HCT116 (cell line): ENCODE measurements around the gene POLR3A. TPM values are rescaled to one million over a fixed set of nuclear protein-coding genes. Genes with fewer than 3 reads are reported as not detected.

ENCODE experiments used
- ATAC-seq: fragments of 200-7000 bp; cut with Tn5 transposase; 2 replicates; pipeline ENCODE4 v1.9.1; 2020; ENCODE audit warnings: mild to moderate bottlenecking, moderate library complexity
- BruUV-seq: library from RNA; stranded (reverse); fragments of 400-500 nt; replicated peaks from 2 replicates; lab custom pipeline; 2021; lab: Mats Ljungman, UMichigan
- CTCF ChIA-PET: fragments of 300-600 bp; sonication (Branson Sonifier 250); formaldehyde crosslinking; loops from one replicate; lab custom pipeline; 2021; ENCODE audit warnings: antibody characterized with exemption; lab: Charles Lee
- POLR2A ChIA-PET: fragments of 300-600, 350-600 bp; sonication (Branson Sonifier 250); formaldehyde crosslinking; loops from one replicate; lab custom pipeline; 2021; ENCODE audit warnings: antibody characterized with exemption; lab: Charles Lee
- RAD21 ChIA-PET, 2 experiments: fragments of 300-600 bp; sonication (Branson Sonifier 250); formaldehyde crosslinking; loops; one replicate each; lab custom pipeline; 2023; ENCODE audit warnings: low total read pairs in 2 of 2; ENCODE audit not compliant: uncharacterized antibody in 2 of 2, unreplicated experiment in 2 of 2, low non-redundant PET in 1 of 2; lab: Charles Lee
- DNase-seq: peaks from one replicate; pipeline ENCODE4 v3.0.0-alpha.2; 2010; ENCODE audit warnings: low read depth, low spot score
- H2AFZ ChIP-seq: fragments of 200-600 bp; shearing (Covaris generic), sonication (generic); 2 replicates; pipeline ENCODE4 v1.6.1; 2017; ENCODE audit warnings: low read depth, mixed run types, mixed read lengths, antibody characterized with exemption, low read length; ENCODE audit not compliant: poor library complexity, severe bottlenecking
- H3K27ac ChIP-seq: 2 replicates; pipeline ENCODE4 v1.5.1; 2012; ENCODE audit warnings: low read depth, low read length
- H3K27me3 ChIP-seq: fragments of 200-600 bp; sonication (generic); 2 replicates; pipeline ENCODE4 v1.6.1; 2016; ENCODE audit warnings: mixed run types, low read length, mixed read lengths; ENCODE audit not compliant: insufficient read depth
- H3K36me3 ChIP-seq, 2 experiments: fragments of 200-500 bp in 1 of 2; fragments of 200-600 bp in 1 of 2; sonication (Bioruptor generic) in 1 of 2; sonication (generic) in 1 of 2; 2 replicates each; pipeline versions ENCODE4 v1.5.1 to v1.6.1; 2014 to 2016; ENCODE audit warnings: low read length in 2 of 2, inconsistent platforms in 1 of 2, mixed read lengths in 1 of 2, mixed run types in 1 of 2; ENCODE audit not compliant: insufficient read depth in 2 of 2, control insufficient read depth in 1 of 2
- H3K4me1 ChIP-seq, 2 experiments: fragments of 200-600 bp in 1 of 2; sonication (generic) in 1 of 2; 2 replicates each; pipeline versions ENCODE4 v1.5.1 to v1.6.1; 2012 to 2017; ENCODE audit warnings: low read length in 2 of 2, inconsistent platforms in 1 of 2, mild to moderate bottlenecking in 1 of 2, mixed read lengths in 1 of 2, mixed run types in 1 of 2, moderate library complexity in 1 of 2; ENCODE audit not compliant: insufficient read depth in 2 of 2, control insufficient read depth in 1 of 2
- H3K4me2 ChIP-seq: fragments of 200-600 bp; sonication (generic); 2 replicates; pipeline ENCODE4 v1.6.1; 2017; ENCODE audit warnings: mixed run types, low read length, mixed read lengths
- H3K4me3 ChIP-seq, 2 experiments: fragments of 200-600 bp in 1 of 2; sonication (generic) in 1 of 2; replicated peaks in 1 of 2; 2 replicates each; pipeline ENCODE4 v1.5.1; 2011 to 2016; ENCODE audit warnings: low read length in 2 of 2, control low read depth in 1 of 2, low read depth in 1 of 2, mild to moderate bottlenecking in 1 of 2, mixed read lengths in 1 of 2, mixed run types in 1 of 2
- H3K79me2 ChIP-seq: fragments of 200-600 bp; sonication (generic); 2 replicates; pipeline ENCODE4 v1.6.1; 2017; ENCODE audit warnings: mild to moderate bottlenecking, mixed run types, low read length, moderate library complexity, mixed read lengths; ENCODE audit not compliant: insufficient read depth
- H3K9ac ChIP-seq: fragments of 200-600 bp; sonication (generic); 2 replicates; pipeline ENCODE4 v1.6.1; 2016; ENCODE audit warnings: low read length, mixed read lengths
- H3K9me2 ChIP-seq: fragments of 200-600 bp; sonication (generic), shearing (Covaris generic); 2 replicates; pipeline ENCODE4 v1.6.1; 2017; ENCODE audit warnings: mixed run types, mild to moderate bottlenecking, moderate library complexity; ENCODE audit not compliant: insufficient read depth
- H3K9me3 ChIP-seq, 2 experiments: fragments of 200-500 bp in 1 of 2; fragments of 200-600 bp in 1 of 2; sonication (Bioruptor generic) in 1 of 2; sonication (generic) in 1 of 2; 2 replicates each; pipeline ENCODE4 v1.6.1; 2014 to 2017; ENCODE audit warnings: low read length in 2 of 2, mixed read lengths in 2 of 2, inconsistent platforms in 1 of 2, low read depth in 1 of 2, mild to moderate bottlenecking in 1 of 2, mixed run types in 1 of 2, moderate library complexity in 1 of 2; ENCODE audit not compliant: control insufficient read depth in 1 of 2, insufficient read depth in 1 of 2
- H4K20me1 ChIP-seq: fragments of 200-600 bp; sonication (generic), shearing (Covaris generic); 2 replicates; pipeline ENCODE4 v1.6.1; 2017; ENCODE audit warnings: mixed run types, mild to moderate bottlenecking, moderate library complexity; ENCODE audit not compliant: insufficient read depth
- ATF3 ChIP-seq: IDR thresholded peaks from 2 replicates; pipeline ENCODE4 v1.6.1; 2012
- CEBPB ChIP-seq: IDR thresholded peaks from 2 replicates; pipeline ENCODE4 v1.6.1; 2012; ENCODE audit warnings: low read depth
- ELF1 ChIP-seq: IDR thresholded peaks from 2 replicates; pipeline ENCODE4 v1.6.1; 2012; ENCODE audit warnings: low read depth, borderline replicate concordance
- EZH2 ChIP-seq: fragments of 200-600 bp; sonication (generic); IDR thresholded peaks from 2 replicates; pipeline ENCODE4 v1.6.1; 2017; ENCODE audit warnings: antibody characterized with exemption, mixed run types
- FOSL1 ChIP-seq: IDR thresholded peaks from 2 replicates; pipeline ENCODE4 v1.6.1; 2012; ENCODE audit warnings: low read depth
- JUND ChIP-seq: IDR thresholded peaks from 2 replicates; pipeline ENCODE4 v1.6.1; 2012
- POLR2A ChIP-seq: IDR thresholded peaks from 2 replicates; pipeline ENCODE4 v1.7.0; 2011; ENCODE audit warnings: borderline replicate concordance; ENCODE audit not compliant: insufficient read depth, insufficient read length; ENCODE audit errors: extremely low read depth
- RAD21 ChIP-seq: IDR thresholded peaks from 2 replicates; pipeline ENCODE4 v1.6.1; 2012; ENCODE audit warnings: low read depth, mild to moderate bottlenecking
- SIN3A ChIP-seq: IDR thresholded peaks from 2 replicates; pipeline ENCODE4 v1.6.1; 2012; ENCODE audit warnings: low read depth
- TCF7L2 ChIP-seq: IDR thresholded peaks from 2 replicates; pipeline ENCODE4 v1.7.0; 2011; ENCODE audit warnings: borderline replicate concordance, inconsistent platforms; ENCODE audit not compliant: insufficient read depth, insufficient read length; ENCODE audit errors: extremely low read depth
- ZNF274 ChIP-seq: fragments of 200-500 bp; sonication (Bioruptor generic); IDR thresholded peaks from 2 replicates; pipeline ENCODE4 v1.6.1; 2014; ENCODE audit warnings: mild to moderate bottlenecking, low read depth, low read length, inconsistent platforms
- intact Hi-C: fragments of 100-400 bp; cut with micrococcal nuclease; formaldehyde crosslinking; loops from 2 replicates; pipeline ENCODE4 v1.10.0; 2022
- total RNA-seq: library from RNA; stranded (reverse); gene quantifications from one replicate; pipeline ENCODE4 v1.2.1, GENCODE V29; 2021; ENCODE audit not compliant: unreplicated experiment
- TF ChIP-seq, protein P1 (sequence below): IDR thresholded peaks from 2 replicates; pipeline ENCODE4 v1.6.1; 2012; ENCODE audit warnings: low read depth

Gene POLR3A
- total RNA-seq, 1 experiment from 2014 or later: 26.6 TPM

- H4K20me1 ChIP-seq: no peaks in the 10 kb centered on the region
- H3K4me2 ChIP-seq: no peak overlapping the region
- TF ChIP-seq EZH2: no peak
- ATAC-seq (no peak), DNase-seq (no peak)
- no peak overlapping the region for H2AFZ ChIP-seq
- ChIA-PET POLR2A (no interaction called here), CTCF (no interaction called here), RAD21 (no interaction called here)
- intact Hi-C loops: no loop called here
- no peaks in the 10 kb centered on the region for H3K27me3 ChIP-seq
- H3K4me1 ChIP-seq: peaks cover 2 to 7% of the 10 kb centered on the region in 2 experiments; a peak in 3 of 4 replicates
- no peaks in the 10 kb centered on the region for H3K9me3 ChIP-seq
- no peaks in the 10 kb centered on the region for H3K79me2 ChIP-seq
- no TSS peak for BruUV-seq
- no peaks in the 10 kb centered on the region for H3K9me2 ChIP-seq
- H3K27ac ChIP-seq: no peak overlapping the region
- no peaks in the 10 kb centered on the region for H3K36me3 ChIP-seq
- no peak overlapping the region for H3K9ac ChIP-seq
- no peak overlapping the region for H3K4me3 ChIP-seq
Measured at GRCh38 chr10:77932016-77932715, 97.1 kb downstream of the POLR3A start.

GRCh38 chr10:77927402-77928246 lies 101.7 kb downstream of the POLR3A start:
- Histone ChIP-seq H3K9me3 (no peaks in the 10 kb centered on the region), H4K20me1 (no peaks in the 10 kb centered on the region), H3K9ac (peak overlapping the region; percentile 77), H3K4me2 (peak overlapping the region; percentile 97), H2AFZ (no peak overlapping the region), H3K79me2 (peaks cover 34% of the 10 kb centered on the region), H3K4me1 (peaks cover 9 to 25% of the 10 kb centered on the region in 2 experiments; a peak in 3 of 4 replicates), H3K4me3 (peak overlapping the region; percentile 73 to 75; a peak in 3 of 4 replicates), H3K36me3 (no peaks in the 10 kb centered on the region), H3K27me3 (no peaks in the 10 kb centered on the region), H3K9me2 (no peaks in the 10 kb centered on the region), H3K27ac (no peak overlapping the region; the same call in 1 of the 2 replicates)
- ChIA-PET POLR2A (no interaction called here), RAD21 (no interaction called here), CTCF (no interaction called here)
- intact Hi-C loops: no loop called here
- TSS peak; percentile 59 for BruUV-seq
- DNase-seq: no peak
- no peak for ATAC-seq
- TF ChIP-seq CEBPB: no peak
- TF ChIP-seq JUND: no peak
- TF ChIP-seq SIN3A: no peak
- no peak for TF ChIP-seq ATF3
- TF ChIP-seq RAD21: no peak
- TF ChIP-seq ELF1: no peak
- no peak for TF ChIP-seq FOSL1
- TF ChIP-seq ZNF274: no peak
- no peak for TF ChIP-seq POLR2A
- no peak for TF ChIP-seq TCF7L2
- TF ChIP-seq, protein P1, sequence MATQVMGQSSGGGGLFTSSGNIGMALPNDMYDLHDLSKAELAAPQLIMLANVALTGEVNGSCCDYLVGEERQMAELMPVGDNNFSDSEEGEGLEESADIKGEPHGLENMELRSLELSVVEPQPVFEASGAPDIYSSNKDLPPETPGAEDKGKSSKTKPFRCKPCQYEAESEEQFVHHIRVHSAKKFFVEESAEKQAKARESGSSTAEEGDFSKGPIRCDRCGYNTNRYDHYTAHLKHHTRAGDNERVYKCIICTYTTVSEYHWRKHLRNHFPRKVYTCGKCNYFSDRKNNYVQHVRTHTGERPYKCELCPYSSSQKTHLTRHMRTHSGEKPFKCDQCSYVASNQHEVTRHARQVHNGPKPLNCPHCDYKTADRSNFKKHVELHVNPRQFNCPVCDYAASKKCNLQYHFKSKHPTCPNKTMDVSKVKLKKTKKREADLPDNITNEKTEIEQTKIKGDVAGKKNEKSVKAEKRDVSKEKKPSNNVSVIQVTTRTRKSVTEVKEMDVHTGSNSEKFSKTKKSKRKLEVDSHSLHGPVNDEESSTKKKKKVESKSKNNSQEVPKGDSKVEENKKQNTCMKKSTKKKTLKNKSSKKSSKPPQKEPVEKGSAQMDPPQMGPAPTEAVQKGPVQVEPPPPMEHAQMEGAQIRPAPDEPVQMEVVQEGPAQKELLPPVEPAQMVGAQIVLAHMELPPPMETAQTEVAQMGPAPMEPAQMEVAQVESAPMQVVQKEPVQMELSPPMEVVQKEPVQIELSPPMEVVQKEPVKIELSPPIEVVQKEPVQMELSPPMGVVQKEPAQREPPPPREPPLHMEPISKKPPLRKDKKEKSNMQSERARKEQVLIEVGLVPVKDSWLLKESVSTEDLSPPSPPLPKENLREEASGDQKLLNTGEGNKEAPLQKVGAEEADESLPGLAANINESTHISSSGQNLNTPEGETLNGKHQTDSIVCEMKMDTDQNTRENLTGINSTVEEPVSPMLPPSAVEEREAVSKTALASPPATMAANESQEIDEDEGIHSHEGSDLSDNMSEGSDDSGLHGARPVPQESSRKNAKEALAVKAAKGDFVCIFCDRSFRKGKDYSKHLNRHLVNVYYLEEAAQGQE: no peak
